AG09309 (cell line): ENCODE measurements around the gene PPARA.

ENCODE experiments used
- DNase-seq: peaks from one replicate; pipeline ENCODE4 v3.0.0-alpha.2; 2010; ENCODE audit warnings: low read depth
- H3K4me3 ChIP-seq: 2 replicates; pipeline ENCODE4 v1.5.1; 2011; ENCODE audit warnings: mild to moderate bottlenecking, low read depth, low read length, moderate library complexity; ENCODE audit not compliant: control insufficient read depth
- CTCF ChIP-seq: IDR thresholded peaks from 2 replicates; pipeline ENCODE4 v1.5.1; 2011; ENCODE audit warnings: mild to moderate bottlenecking, low read depth, low read length, inconsistent platforms; ENCODE audit not compliant: insufficient read depth, control insufficient read depth; ENCODE audit errors: missing control alignments

PPARA gene

GRCh38 chr22:46183733-46184132, 33.4 kb downstream of the PPARA start:
- DNase-seq: no peak

GRCh38 chr22:46185283-46185682, 35.0 kb downstream of the PPARA start:
- no peak for DNase-seq
- no peak overlapping the region for H3K4me3 ChIP-seq
- no peak for TF ChIP-seq CTCF

More at GRCh38 chr22:46183733-46184132, 33.4 kb downstream of the PPARA start:
- no peak for TF ChIP-seq CTCF
- no peak overlapping the region for H3K4me3 ChIP-seq

- no peak for TF ChIP-seq CTCF
- H3K4me3 ChIP-seq: no peak overlapping the region
- no peak for DNase-seq
These were observed 37.5 kb downstream of the PPARA start for GRCh38 chr22:46187862-46188261.

- no peak for DNase-seq
- no peak for TF ChIP-seq CTCF
These were observed 42.1 kb downstream of the PPARA start for GRCh38 chr22:46192210-46192993.

GRCh38 chr22:46193898-46194310, 43.6 kb downstream of the PPARA start:
- no peak for TF ChIP-seq CTCF
- H3K4me3 ChIP-seq: no peak overlapping the region
- no peak for DNase-seq

More at GRCh38 chr22:46192210-46192993, 42.1 kb downstream of the PPARA start:
- no peak overlapping the region for H3K4me3 ChIP-seq

GRCh38 chr22:46195487-46196165, 45.3 kb downstream of the PPARA start:
- no peak for DNase-seq
- H3K4me3 ChIP-seq: no peak overlapping the region
- TF ChIP-seq CTCF: no peak
